Tongue (tissue), 2 donors: ENCODE data around the gene MANSC4. TPM values are rescaled to one million over a fixed set of nuclear protein-coding genes. Genes with fewer than 3 reads are reported as not detected.

Experiments used
- DNase-seq: peaks from one replicate; pipeline ENCODE4 v3.0.0-alpha.2; 2015
- total RNA-seq: library from RNA; depleted of rRNA; stranded (reverse); fragments of >200 nt; gene quantifications from one replicate; pipeline ENCODE4 v1.2.3, GENCODE V29; 2014

The MANSC4 gene
- total RNA-seq, 1 donor from 2014 or later: not detected

DNA sequence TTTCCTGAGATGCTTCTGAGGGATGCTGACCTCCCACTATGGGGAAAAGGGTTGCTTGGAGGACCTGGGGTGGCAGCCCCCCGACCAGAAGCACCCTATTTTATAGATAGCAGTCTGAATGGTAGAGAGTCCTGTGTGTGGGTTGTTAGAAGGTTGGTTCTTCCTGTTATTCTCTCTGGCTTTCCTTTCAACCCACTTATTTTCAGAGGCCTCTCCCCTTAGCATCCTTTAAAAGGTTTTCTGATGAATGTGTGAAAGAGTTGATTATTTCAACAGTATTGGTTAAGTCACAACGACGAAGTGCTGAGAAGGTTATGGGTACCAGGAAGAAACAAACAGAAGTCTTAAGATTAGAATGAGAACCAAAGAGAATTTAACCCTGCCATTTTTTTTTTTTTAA lies 20.8 kb upstream of the MANSC4 start:
- no peak for DNase-seq

DNA sequence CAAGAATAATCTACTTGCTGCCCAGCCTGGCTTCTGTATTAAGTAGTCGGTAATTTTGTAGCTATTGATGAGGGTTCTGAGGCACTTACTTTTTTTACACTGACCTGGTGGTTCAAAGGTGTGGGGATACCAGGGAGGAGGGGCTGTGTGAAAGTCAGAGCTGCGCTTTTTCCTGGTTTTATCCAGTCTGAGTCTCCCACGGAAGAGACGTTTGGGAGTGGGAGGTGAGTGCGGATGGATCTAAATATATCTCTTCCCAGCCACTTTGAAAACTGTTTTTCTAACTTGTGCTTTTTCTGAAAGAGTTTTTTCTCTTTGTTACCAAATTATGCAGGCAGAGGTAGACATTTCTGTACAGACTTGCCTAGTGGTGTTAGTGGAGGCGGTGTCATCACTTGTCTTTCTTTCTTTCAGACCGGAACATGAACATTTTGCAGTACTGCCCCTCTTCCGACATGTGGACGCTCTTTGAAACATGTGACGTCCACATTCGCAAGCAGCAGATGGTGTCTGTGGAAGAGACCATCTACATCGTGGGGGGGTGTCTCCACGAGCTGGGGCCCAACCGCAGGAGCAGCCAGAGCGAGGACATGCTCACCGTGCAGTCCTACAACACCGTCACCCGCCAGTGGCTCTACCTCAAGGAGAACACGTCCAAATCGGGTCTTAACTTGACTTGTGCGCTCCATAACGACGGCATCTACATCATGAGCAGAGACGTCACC lies 17.4 kb upstream of the MANSC4 start:
- no peak for DNase-seq

DNA sequence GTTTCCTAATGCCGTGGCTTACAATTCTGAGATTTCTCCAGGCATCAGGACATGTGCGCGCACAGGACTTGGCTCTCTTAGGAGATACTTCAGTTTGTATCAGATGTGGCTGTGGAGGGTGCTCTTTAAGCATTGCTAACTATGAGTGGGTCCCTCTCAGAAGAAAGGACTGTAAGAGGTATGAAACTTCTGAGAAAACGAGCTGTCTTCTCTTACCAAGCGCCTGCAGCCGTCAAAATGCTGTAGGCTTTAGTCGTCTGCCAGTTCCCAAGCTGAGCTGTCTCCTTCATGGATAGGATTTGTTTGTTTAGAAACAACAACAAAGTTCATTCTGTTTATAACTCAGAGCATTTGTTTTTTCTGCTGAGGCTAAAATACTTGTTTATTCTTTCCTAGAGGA lies 16.1 kb upstream of the MANSC4 start:
- DNase-seq: no peak

DNA sequence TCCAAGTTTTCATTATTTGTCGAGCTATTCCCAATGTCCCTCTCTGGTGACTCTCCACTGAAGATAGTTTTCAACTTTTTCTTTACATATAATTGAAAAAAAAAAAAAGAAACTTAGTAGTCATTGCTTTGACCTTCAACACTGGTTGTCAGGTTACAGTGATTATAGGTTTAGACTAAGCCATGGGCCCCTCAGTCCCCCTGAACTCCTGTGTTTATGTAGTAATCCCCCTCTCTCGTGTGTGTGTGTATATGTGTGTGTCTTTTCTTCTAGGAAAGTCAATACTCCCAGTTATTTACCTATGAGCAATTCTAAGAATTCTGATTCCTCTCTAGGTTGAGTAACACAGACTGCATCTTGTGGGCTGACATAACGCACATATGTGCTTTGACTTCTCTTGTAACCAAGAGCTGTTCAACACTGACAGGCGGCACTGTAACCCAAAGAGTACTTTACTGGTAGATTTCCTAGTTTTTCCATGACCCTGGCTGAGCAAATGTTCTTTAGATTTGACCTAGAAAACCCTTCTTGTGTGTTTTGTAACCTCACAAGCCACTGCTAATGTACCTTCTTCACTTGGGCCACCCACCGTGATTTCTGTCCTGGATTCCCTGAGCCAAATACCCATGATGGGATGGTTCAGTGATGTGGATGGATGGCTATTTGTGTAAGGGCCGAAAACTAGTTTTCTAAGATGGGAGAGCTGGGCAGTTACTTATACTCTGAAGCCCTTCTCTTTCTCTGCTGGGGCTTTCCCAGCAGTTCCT lies 15.0 kb upstream of the MANSC4 start:
- DNase-seq: no peak

DNA sequence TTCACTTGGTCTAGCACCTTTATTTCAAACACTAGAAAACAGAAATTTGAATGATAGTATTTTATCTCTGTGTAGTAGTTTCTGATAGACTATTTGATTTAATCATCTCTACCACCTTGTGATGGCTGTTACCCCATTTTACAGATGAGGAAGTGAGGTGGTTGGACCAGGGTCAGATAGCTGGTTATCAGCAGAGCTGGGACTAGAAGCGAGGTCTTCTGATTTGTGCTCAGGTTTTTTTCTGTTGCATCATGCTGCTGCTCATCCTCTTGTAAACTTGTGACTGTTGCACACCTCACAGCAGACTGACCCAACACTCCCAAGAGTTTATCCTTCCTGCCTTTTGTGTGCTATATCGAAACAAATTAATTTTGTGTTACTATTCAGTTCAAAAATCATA lies 10.1 kb upstream of the MANSC4 start:
- no peak for DNase-seq

DNA sequence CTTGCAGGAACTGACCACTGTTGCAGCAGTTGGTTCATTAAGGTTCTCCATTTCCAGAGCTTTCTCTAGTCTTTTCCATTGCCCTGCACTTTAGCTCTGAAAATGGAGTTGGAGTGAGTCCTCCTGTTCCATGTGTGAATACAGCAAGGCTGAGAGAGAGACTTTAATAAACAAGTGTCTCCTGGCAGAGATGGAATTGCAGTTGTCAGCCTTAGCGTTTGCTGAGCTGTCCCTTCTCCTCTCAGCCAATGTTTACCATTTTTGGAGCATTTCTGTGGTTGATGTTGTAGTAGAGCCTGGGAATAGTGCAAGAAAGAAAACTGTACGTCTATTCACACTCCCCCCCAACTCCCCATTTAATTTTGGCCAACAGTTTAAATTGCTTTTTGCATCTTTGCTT lies 7.5 kb upstream of the MANSC4 start:
- DNase-seq: no peak

DNA sequence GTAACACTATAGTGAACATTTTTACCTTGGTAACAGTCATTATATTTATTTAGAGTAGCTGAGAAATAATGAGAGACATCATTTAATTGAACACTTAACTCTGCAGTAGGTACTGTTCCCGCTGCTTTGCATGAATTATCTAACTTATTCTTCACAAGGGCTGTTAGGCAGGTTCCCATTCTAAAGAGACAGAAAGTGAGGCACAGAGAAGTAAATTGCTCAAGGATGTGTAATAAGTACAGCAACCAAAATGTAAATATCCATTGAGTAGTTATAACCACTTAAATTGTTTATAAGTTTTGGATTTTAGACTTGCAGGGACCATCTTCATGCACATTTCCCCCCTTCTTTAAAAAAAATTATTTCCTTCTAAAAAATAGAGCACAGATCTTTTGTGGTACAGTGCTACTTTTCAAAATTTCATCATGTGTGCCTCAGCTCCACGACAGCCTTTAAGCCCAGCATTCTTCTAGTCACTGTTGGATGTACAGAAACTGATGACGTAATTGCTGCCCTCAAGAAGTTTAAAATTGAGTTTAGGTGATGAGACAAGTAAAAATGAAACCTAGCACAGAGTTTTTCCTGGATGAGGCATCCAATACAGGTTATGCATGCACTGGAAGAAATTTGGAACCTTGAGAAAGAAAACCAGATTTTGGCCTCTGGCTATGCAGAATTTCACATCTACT lies 6.0 kb upstream of the MANSC4 start:
- DNase-seq: no peak

DNA sequence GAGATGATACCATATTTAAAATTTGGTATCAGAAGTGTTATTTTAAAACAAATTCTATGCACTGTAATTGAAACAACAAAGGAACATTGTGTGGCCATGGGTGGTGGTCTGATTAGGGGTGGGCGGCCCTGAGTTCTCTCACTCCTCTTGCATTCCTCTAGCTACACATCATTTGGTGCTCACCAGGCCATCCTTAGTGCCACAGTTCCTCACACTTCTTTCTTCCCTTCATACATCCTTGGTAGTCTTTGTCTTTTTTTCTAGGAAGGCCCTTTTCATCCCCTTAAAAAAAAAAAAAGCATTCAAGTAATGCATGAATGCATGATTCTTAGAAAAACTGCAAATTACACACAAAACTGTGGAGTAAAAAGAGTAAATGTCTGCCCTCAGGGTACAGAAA lies 2.4 kb upstream of the MANSC4 start:
- no peak for DNase-seq

DNA sequence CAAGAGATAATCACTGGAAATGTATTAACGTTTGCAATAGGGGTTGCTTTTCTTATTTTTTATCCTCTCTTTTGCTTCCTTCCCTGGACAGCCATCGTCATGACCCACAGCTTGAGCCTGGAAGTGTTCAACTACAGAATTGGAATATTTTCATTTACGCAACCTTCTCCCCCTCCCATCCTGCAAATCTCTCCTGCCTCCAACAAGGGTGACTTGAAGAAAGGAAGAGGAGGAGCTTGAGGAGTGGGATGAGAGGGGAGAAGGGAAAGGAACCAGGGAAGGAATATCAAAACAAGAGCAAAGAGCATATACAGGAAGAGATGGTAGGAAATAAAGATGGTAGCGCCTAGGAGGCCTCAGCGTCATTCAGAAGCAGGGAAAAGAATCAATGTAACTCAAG lies 1.6 kb upstream of the MANSC4 start:
- DNase-seq: peak; percentile 17

DNA sequence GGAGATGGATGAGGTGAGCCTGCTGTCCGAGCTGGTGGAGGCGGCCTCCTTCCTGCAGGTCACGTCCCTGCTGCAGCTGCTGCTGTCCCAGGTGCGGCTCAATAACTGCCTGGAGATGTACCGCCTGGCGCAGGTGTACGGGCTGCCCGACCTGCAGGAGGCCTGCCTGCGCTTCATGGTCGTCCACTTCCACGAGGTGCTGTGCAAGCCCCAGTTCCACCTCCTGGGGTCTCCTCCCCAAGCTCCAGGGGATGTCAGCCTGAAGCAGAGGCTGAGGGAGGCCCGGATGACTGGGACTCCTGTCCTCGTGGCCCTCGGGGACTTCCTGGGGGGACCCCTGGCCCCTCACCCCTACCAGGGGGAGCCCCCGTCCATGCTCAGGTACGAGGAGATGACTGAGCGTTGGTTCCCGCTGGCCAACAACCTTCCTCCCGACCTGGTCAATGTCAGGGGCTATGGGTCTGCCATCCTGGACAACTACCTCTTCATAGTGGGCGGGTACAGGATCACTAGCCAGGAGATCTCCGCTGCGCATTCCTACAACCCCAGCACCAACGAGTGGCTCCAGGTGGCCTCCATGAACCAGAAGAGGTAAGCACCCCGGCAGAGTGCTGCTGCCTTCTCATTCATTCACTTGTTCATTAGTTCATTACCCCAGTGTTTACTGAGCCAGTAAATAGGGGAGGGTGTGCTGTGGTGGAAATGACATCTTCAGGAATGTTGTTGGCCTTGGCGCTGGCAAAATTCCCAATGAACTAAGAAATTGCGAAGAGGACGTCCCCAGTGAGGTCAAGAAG lies 774 bp upstream of the MANSC4 start:
- peak; percentile 29 for DNase-seq

DNA sequence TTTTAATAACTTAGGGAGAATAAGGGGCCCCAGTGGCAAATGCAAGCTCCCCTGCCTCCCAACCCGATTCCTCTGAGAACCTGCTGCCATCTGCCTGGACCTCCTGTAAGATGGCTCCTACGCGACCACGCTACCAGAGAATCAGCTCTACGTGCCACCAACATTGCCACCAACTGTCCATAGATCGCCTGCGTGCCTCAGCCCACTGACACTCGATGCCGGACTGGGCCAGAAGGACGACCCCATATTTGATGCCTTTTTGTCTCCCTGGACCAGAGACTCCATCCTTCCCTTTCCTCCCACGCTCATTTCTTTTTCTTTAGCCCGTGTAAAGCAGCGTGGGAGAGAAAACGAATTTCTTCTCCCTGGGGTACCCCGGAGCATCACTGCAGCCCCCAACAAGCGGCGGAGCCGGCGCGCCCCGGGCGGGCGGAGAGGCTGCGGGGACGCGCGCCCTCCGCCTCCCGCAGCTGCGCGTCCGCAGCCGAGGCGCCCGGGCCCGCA lies 568 bp downstream of the MANSC4 start:
- peak; percentile 65 for DNase-seq

DNA sequence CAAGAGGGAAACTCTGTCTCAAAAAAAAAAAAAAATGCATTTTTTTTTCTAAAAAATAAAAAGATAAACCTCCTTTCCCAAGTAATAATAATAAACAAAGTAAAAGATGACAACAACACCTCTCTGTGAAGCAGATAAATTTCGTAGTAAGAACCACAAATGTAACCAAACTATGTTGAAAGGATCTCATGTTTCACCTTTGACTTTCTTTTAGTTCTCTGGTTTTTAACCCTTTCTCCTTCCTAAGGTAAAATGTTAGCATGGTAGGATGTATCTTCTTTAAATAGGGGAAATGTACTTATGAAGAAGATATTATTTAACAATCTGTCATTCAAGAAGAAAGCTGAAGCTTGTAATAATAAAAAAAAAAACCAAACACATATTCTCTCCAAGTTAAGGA lies 1.8 kb downstream of the MANSC4 start:
- no peak for DNase-seq

DNA sequence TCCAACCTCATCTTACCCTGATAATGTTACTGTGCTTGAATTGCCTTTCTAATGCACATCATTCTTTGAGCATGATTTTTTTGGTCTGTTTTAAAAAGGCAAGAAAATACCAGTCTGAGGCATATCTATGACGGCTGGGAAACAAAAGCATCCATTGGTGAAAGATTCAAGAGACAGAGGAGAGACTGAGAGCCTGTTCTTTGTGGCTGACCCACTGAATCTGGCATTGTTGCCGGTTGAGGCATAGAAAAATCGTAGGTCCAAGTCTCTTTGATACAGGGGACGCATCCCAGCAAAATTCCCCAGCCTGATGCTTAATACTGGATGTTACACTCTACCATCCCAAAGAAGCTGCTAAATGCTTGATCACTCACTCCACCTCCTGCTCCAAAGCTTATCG lies 2.9 kb downstream of the MANSC4 start:
- no peak for DNase-seq

DNA sequence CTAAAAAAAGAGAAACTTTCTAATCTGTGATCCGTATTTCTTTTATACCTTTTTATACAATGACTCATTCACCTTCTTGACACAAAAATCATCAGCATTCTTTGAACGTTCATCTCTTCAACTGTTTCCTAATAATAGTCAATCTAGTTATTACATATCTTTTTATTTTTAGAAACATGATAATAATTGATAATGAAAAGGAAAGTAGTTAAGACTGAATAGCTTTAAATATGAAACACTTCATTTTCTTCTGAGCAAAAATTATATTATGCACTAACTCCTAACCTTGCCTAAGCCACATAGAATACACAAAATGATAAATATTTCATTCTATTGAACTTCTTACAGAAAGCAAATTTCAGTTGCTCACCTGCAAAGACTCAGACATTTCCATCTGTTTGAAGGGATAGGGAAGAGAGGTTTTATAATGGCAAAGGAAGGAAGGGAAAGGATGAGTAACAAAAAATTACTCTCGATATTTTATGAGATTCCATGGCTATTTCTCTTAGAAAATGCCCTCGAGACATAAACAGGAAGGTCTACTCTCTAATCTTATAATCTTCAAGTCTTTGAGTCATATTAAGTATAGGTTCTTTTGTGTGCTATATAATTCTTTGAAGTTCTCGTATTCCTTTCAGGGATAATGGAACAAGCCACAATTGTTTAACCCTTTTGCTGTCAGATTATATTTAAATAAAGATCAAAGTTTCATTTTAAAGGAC lies 7.5 kb downstream of the MANSC4 start:
- DNase-seq: no peak

DNA sequence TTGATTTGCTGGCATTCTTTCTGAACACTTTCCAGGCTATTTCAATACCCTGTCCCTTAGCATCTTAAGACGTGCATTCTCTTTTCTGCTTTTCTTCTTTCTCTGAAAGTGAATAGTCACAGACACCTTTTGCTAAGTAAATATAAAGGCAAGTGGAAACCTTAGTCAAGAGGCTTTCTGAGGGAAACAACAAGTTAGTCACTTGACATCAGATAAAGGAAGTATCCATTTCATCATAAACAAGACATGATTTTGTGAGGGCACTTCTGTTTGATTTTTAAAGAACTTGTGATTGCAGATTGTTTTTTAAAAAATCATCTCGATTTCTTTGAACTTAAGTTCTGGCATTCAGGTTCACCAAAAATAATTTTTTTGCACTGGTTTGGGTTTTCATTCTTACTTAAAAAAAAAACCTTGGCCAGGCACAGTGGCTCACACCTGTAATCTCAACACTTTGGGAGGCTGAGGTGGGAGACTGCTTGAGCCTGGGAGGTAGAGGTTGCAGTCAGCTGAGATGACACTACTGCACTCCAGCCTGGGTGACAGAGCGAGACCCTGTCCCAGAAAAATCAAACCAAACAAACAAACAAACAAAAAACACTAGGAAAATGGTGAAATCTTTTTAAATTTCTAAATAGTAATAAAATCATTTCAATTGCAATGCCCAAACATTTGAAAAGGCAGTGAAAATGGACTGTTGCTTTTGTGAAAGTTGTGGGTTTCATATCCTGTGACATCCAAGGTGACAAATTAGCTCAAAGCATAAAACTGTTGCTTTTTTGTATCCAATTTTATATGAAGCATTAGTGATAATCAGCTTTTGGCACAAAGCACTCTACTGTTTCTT lies 8.3 kb downstream of the MANSC4 start:
- no peak for DNase-seq

DNA sequence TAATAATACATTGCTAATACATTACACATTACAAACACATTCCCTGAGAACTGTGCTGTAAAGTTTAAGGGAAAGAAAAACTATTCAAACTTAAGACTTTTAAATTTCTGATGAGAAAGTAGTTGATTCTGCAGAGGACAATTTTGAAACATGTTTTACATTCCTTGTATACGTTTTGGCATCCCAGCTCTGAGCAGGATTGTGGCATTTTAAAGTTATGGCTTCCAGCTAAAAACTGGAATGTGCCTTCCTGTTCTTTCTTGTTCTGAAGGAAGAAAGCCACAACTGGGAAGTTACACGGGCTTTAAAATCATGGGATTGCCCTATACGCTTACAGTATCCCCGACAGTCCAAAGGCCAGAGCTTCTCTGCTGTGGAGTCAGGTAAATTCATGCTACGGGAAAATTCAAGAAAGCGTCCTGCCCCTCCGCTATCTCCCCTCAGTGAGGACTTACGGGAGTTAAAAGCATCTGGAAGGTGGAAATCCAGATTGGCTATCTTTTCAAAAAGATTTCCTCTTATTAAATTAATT lies 10.8 kb downstream of the MANSC4 start:
- no peak for DNase-seq

DNA sequence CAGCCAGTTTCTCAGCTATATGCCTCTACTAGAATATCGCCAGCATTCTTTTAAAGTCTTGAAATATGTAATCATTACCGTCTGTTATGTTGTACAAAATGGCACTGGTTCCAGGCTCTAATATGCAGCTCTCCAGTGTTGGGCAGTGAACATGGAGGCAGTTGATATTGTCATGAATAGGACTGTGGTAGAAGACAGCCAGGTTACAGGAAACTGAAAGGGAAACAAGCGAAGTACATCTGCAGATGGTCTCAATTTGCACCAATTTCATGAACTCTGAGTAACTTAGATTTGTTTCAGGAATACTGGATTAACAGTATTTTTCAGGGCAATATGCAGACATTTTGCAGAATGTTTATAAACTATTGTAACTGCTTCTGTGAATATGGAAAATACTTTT lies 13.4 kb downstream of the MANSC4 start:
- no peak for DNase-seq

DNA sequence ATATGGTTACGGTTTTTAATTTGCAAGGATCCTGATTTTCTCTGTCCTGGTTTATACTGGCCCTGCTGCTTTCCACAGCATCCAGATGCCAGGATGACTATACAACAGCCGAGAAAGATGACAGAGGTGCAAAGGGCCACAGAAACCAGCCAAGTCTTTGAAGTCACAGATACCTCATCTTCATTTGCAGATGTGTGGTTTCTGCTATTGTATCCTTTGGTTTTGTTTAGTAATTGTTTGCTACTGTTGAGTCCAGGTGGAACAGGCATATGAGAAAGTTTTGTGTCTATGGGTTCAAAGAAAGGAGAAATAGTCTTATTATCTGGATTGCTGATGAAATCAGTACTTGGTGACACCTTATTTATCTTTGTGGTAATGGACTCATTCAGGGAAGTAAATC lies 17.3 kb downstream of the MANSC4 start:
- no peak for DNase-seq

DNA sequence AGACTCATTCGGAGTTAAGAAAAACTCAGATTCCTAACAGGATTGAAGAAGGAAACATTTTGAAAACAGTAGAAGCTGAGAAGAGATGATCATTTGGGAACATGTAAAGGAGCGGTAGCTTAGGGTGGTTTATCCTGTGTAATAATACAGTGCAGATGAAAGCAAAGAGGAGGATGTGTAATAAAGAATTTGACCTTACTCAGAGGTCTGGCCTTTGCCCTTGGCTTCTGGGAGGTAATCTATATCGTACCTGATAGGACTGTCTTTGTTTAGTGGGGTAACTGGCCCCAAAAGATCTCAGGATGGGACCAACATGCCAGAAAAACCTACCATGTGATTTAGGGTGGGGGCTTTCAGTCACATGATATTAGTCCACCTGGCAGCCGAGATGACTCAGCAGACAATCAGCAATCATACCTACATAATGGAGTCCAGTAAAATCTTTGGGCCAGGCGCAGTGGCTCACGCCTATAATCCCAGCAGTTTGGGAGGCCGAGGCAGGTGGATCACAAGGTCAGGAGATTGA lies 23.3 kb downstream of the MANSC4 start:
- DNase-seq: no peak

DNA sequence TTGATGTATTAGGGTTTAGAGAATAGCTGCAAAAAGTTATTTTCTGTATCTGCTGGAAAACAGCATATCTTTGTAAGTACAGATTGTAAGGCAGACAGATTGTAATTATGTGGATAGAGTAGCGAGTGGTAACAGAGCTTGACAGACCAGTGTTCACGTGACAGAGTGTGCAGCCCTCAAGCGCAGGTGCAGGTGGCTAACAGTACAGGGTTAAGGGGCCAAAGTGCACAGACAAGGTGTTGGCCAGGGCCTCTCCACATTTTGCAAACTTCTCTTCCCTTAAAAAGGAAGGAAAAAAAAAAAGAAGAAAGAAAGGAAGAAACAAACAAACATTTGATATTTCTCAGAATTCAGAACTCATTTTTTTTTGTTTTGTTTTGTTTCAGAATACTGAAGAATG lies 25.2 kb downstream of the MANSC4 start:
- DNase-seq: no peak
